AG09319 (cell line): ENCODE results near the gene LSM4.

Experiments used
- DNase-seq: peaks from one replicate; pipeline ENCODE4 v3.0.0-alpha.2; 2010; ENCODE audit warnings: low read depth; ENCODE audit errors: extremely low read depth
- TF ChIP-seq, protein P1 (sequence below): IDR thresholded peaks from 2 replicates; pipeline ENCODE4 v1.5.1; 2011; ENCODE audit warnings: low read depth, mild to moderate bottlenecking, inconsistent platforms, low read length, moderate library complexity

Gene LSM4

DNA sequence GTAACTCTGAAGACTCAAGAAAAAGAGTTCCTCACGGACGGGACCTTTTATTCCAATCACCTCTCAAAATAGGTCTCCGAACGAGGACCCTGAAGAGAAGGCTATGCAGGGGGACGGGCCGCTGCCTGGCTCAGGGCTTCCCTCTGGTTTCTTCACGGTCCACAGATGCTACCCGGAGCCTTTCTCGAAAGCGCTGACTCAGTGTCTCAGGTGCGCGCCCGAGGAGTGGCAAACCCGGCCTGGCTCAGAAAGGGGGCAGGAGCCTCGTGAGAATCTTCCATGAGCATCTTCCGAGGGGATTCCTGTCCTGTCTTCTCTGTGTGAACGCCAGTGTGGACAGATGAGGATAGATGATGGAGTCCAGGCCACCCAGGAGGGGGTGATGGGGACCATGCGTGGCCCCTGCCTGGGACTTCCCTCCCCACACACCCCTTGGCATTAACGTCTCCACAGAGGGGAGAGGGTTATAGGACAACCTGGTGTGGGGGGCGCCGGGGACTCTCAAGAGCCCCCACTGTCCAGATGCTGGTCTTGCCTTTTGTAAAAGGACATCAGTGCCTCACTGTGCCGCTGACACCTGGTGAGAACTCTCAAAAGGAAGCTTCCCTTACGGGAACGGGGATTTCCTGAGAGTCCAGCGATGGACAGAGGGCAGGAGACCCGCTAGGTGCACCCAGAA is 16.5 kb downstream of the LSM4 start:
- no peak for DNase-seq
- TF ChIP-seq, protein P1, sequence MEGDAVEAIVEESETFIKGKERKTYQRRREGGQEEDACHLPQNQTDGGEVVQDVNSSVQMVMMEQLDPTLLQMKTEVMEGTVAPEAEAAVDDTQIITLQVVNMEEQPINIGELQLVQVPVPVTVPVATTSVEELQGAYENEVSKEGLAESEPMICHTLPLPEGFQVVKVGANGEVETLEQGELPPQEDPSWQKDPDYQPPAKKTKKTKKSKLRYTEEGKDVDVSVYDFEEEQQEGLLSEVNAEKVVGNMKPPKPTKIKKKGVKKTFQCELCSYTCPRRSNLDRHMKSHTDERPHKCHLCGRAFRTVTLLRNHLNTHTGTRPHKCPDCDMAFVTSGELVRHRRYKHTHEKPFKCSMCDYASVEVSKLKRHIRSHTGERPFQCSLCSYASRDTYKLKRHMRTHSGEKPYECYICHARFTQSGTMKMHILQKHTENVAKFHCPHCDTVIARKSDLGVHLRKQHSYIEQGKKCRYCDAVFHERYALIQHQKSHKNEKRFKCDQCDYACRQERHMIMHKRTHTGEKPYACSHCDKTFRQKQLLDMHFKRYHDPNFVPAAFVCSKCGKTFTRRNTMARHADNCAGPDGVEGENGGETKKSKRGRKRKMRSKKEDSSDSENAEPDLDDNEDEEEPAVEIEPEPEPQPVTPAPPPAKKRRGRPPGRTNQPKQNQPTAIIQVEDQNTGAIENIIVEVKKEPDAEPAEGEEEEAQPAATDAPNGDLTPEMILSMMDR, result no peak

DNA sequence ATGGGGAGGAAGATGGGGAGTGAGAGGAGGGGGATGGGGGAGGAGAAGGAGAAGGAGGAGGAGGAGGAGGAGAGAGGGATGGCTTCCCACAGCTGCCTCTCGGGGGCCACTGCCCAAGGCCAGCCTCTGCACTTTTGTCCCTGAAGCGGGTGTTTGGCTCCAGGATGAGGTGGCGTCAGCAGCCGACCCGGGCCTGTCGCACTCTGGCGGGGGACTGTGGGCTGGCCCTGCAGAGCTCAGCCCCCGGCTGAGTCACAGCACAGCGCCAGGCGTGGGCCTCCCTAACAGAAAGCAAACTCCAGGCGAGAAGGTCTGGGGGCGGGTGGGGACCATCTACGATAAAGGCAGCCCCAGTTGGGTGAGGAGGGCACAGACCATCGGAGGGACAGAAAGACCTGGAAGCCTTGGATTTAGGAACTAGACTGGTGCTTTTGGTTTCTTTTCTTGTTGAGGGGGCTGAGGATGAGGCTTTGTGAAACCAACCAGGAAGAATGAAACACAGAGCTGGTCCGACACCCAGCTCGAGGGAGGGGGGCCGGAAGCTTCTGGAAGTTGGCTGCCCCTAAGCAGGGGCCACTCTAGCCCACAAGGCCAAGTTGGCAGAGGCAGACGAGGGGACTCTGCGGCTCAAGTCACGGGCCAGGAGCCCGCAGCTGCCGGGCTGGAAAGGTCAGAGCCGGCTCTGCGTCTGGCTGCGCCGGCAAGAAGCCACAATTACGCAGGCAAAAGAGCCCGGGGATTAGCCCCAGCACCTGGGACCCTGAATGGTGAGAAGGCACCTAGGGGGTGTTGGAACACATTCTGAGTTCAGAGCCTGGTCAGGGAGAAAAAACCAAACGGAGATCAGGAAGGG is 18.2 kb downstream of the LSM4 start:
- TF ChIP-seq, protein P1, result no peak
- DNase-seq, result no peak

DNA sequence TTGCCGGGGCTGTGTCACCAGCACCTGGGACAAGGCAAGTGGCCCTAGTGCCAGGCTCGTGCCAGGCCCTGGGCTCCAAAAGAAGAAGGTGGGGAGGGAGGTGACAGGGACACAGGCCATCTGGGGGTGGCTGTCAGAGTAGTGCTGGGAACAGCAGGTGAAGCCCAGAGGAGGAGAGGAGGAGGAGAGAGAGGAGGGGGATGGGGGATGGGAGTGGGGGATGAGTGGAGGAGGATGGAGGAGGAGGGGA is 18.7 kb downstream of the LSM4 start:
- no peak for DNase-seq

GRCh38 chr19:18301718-18302111 is 21.2 kb downstream of the LSM4 start:
- DNase-seq, result no peak
- TF ChIP-seq, protein P1, result no peak

More for the DNA sequence above, 18.7 kb downstream of the LSM4 start:
- TF ChIP-seq, protein P1, result no peak

GRCh38 chr19:18300930-18301717 is 21.8 kb downstream of the LSM4 start:
- DNase-seq, result no peak
- TF ChIP-seq, protein P1, result no peak

DNA sequence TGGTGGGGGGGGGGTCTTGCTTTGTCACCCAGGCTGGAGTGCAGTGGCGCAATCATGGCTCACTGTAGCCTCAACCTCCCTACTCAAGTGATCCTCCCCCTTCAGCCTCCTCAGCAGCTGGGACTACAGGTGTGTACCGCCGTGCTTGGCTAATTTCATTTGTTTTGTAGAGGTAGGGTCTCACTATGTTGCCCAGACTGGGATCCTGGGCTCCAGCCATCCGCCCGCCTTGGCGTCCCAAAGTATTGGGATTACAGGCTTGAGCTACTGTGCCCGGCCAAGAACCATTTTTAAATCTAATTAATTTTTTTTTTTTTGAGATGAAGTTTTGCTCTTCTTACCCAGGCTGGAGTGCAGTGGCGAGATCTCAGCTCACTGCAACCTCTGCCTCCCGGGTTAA is 23.2 kb downstream of the LSM4 start:
- no peak for DNase-seq
- TF ChIP-seq, protein P1, result no peak

GRCh38 chr19:18298601-18299000 is 24.3 kb downstream of the LSM4 start:
- TF ChIP-seq, protein P1, result no peak

More at GRCh38 chr19:18298601-18299000, 24.3 kb downstream of the LSM4 start:
- no peak for DNase-seq
